ENCODE data around the gene TPT1.
"Not testable (repeated sequence)": the region's sequence is repeated elsewhere in the genome, so short reads cannot be mapped to it uniquely, and the experiment has no call there.

- TF ChIP-seq CTCF (IDR thresholded peaks at IDR 0.05; ENCODE audit: insufficient read depth, low read length, poor library complexity, severe bottlenecking); EZH2phosphoT487 (conservative IDR thresholded peaks at IDR 0.05; ENCODE audit: low read length): not testable (repeated sequence)
These were observed 37.8 kb upstream of the TPT1 start for GRCh38 chr13:45378786-45379185.
